ENCODE measurements around the gene PPP2R5A. TPM values are rescaled to one million over a fixed set of nuclear protein-coding genes. Genes with fewer than 3 reads are reported as not detected.

The PPP2R5A gene
- total RNA-seq, 2 donors from 2014 or later, result 40.7 to 41.4 TPM

DNA sequence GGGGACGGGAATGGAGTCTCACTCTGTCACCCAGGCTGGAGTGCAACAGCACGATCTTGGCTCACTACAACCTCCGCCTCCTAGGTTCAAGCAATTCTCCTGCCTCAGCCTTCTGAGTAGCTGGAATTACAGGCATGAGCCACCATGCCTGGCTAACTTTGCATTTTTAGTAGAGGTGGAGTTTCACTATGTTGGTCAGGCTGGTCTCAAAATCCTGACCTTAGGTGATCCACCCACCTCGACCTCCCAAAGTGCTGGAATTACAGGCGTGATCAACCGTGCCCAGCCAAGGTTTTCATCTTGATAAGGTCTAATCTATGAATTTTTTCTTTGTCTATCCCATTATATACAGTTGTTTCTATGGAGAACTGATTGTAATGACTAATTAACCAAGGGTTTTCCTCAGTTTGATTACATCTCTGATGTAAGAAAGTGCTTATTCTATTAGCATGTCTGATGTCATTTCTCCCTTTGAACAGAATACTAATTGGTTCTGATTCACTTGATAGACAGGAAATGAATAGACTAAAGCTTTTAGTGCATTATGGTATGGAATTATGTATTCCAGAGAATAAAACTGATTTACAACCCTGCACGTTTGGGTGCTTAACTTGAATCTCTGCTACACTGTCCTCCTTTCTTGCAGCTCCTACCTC lies 117.6 kb downstream of the PPP2R5A start:
- Mint-ChIP-seq H3K27ac (no peak overlapping the region), H3K4me3 (no peak overlapping the region), H3K27me3 (ENCODE audit: insufficient read depth) (no peaks in the 10 kb centered on the region), H3K4me1 (no peaks in the 10 kb centered on the region), H3K9me3 (peaks cover 13% of the 10 kb centered on the region), H3K36me3 (ENCODE audit: low read depth) (peaks cover 81% of the 10 kb centered on the region)
- H3K4me1 ChIP-seq (ENCODE audit: control insufficient read depth, insufficient read depth, low read length), result no peaks in the 10 kb centered on the region
- H3K9ac ChIP-seq (ENCODE audit: extremely low read depth, low read length, poor library complexity, severe bottlenecking), result no peak overlapping the region
- peaks cover 70% of the 10 kb centered on the region for H3K36me3 ChIP-seq (ENCODE audit: control insufficient read depth, insufficient read depth, low read length)
- TF ChIP-seq, protein P1, sequence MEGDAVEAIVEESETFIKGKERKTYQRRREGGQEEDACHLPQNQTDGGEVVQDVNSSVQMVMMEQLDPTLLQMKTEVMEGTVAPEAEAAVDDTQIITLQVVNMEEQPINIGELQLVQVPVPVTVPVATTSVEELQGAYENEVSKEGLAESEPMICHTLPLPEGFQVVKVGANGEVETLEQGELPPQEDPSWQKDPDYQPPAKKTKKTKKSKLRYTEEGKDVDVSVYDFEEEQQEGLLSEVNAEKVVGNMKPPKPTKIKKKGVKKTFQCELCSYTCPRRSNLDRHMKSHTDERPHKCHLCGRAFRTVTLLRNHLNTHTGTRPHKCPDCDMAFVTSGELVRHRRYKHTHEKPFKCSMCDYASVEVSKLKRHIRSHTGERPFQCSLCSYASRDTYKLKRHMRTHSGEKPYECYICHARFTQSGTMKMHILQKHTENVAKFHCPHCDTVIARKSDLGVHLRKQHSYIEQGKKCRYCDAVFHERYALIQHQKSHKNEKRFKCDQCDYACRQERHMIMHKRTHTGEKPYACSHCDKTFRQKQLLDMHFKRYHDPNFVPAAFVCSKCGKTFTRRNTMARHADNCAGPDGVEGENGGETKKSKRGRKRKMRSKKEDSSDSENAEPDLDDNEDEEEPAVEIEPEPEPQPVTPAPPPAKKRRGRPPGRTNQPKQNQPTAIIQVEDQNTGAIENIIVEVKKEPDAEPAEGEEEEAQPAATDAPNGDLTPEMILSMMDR (conservative IDR thresholded peaks at IDR 0.05), result no peak
- WGBS, 2 experiments (ENCODE audit: insufficient coverage in 1 of 2, insufficient read length in 1 of 2), result 84 to 94% methylated on average over 3 to 7 of the region's 7 CpGs
- DNase-seq, result peak; percentile 10
- H3K9me3 ChIP-seq (ENCODE audit: control insufficient read depth, low read length), result peaks cover 24% of the 10 kb centered on the region
- no peaks in the 10 kb centered on the region for H3K27me3 ChIP-seq (ENCODE audit: control insufficient read depth, insufficient read depth, low read length, poor library complexity, severe bottlenecking)
- H3K4me3 ChIP-seq (ENCODE audit: low read length), result no peak overlapping the region
- no peak overlapping the region for H3K27ac ChIP-seq (ENCODE audit: low read depth, low read length)

DNA sequence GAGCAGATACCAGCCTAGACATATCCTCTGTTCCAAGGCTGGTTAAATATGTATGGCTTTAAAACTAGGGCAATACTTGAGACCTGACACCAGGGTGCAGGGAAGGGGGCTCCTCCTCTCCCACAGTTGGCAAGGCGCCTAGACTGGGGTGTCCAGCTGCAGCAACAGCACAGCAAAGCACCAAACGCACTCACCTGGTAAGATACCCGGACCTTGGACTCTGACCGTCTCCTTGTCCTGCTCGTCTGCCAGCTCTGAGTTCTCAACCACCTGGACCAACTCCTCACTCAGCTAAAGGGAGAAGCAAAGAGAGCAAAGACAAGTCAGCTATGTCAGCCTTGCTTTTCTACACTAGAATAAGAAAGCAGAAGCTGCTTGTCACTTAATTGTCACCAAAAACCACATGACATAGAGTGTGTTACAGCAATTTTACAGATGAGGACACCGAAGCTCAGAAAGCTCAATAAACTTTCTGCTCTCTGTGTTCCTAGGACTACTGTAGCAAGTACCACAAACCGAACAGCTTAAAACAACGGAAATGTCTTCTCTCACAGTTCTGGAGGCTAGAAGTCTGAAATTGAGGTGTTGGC lies 125.1 kb downstream of the PPP2R5A start:
- H3K9me3 ChIP-seq (ENCODE audit: control insufficient read depth, low read length), result peaks cover 14% of the 10 kb centered on the region
- peaks cover 3% of the 10 kb centered on the region for H3K9me3 Mint-ChIP-seq
- H3K4me1 ChIP-seq (ENCODE audit: control insufficient read depth, insufficient read depth, low read length), result peaks cover 4% of the 10 kb centered on the region
- H3K4me3 Mint-ChIP-seq, result no peak overlapping the region
- H3K36me3 Mint-ChIP-seq (ENCODE audit: low read depth), result peaks cover 59% of the 10 kb centered on the region
- no peak overlapping the region for H3K4me3 ChIP-seq (ENCODE audit: low read length)
- H3K9ac ChIP-seq (ENCODE audit: extremely low read depth, low read length, poor library complexity, severe bottlenecking), result no peak overlapping the region
- H3K4me1 Mint-ChIP-seq, result peaks cover 18% of the 10 kb centered on the region
- DNase-seq, result peak; percentile 10
- H3K27me3 Mint-ChIP-seq (ENCODE audit: insufficient read depth), result no peaks in the 10 kb centered on the region
- whole genome bisulfite sequencing, 2 experiments (ENCODE audit: insufficient coverage in 1 of 2, insufficient read length in 1 of 2), result 96 to 98% methylated on average over 7 to 8 of the region's 8 CpGs
- H3K27ac Mint-ChIP-seq, result no peak overlapping the region
- H3K27ac ChIP-seq (ENCODE audit: low read depth, low read length), result no peak overlapping the region
- H3K36me3 ChIP-seq (ENCODE audit: control insufficient read depth, insufficient read depth, low read length), result peaks cover 69% of the 10 kb centered on the region
- H3K27me3 ChIP-seq (ENCODE audit: control insufficient read depth, insufficient read depth, low read length, poor library complexity, severe bottlenecking), result no peaks in the 10 kb centered on the region
- TF ChIP-seq, protein P1 (conservative IDR thresholded peaks at IDR 0.05), result no peak

Other genes with a start within 250 kb of the PPP2R5A start
- 10 to 100 TPM; 27.6 to 32.8 TPM for gene INTS7, start 249.9 kb upstream of the PPP2R5A start, total RNA-seq
- gene DTL, start 249.7 kb upstream of the PPP2R5A start, total RNA-seq, result 10 to 100 TPM; 45.5 to 73.8 TPM
- gene PACC1, start 129.5 kb downstream of the PPP2R5A start, total RNA-seq, result 10 to 100 TPM; 17.3 to 27.4 TPM
- gene NENF, start 147.5 kb downstream of the PPP2R5A start, total RNA-seq, result 10 to 100 TPM; 27.0 to 35.3 TPM

Measured in endodermal cell (in vitro differentiated cells).